Panc1 (cell line): ENCODE results near the gene CEMIP.

Experiments
- CTCF ChIP-seq: fragments of 450-650 bp; IDR thresholded peaks from 2 replicates; pipeline ENCODE4 v1.5.1; 2017; ENCODE audit warnings: mild to moderate bottlenecking
- POLR2AphosphoS5 ChIP-seq: IDR thresholded peaks from 2 replicates; pipeline ENCODE4 v1.6.1; 2012; ENCODE audit warnings: mild to moderate bottlenecking, low read depth, low read length, moderate library complexity
- SIN3A ChIP-seq: IDR thresholded peaks from 2 replicates; pipeline ENCODE4 v1.6.1; 2012; ENCODE audit warnings: low read depth, mild to moderate bottlenecking, low read length, moderate library complexity, borderline replicate concordance; ENCODE audit not compliant: insufficient read depth
- TCF7L2 ChIP-seq: IDR thresholded peaks from 2 replicates; pipeline ENCODE4 v1.6.1; 2011; ENCODE audit warnings: mild to moderate bottlenecking, low read depth, low read length, inconsistent platforms
- TF ChIP-seq, protein P1 (sequence below), 2 experiments: IDR thresholded peaks; 2 replicates each; pipeline ENCODE4 v1.6.1; 2011 to 2012; ENCODE audit warnings: low read depth in 2 of 2, control low read depth in 1 of 2, low read length in 1 of 2, mild to moderate bottlenecking in 1 of 2, moderate library complexity in 1 of 2; ENCODE audit not compliant: insufficient read depth in 1 of 2

DNA sequence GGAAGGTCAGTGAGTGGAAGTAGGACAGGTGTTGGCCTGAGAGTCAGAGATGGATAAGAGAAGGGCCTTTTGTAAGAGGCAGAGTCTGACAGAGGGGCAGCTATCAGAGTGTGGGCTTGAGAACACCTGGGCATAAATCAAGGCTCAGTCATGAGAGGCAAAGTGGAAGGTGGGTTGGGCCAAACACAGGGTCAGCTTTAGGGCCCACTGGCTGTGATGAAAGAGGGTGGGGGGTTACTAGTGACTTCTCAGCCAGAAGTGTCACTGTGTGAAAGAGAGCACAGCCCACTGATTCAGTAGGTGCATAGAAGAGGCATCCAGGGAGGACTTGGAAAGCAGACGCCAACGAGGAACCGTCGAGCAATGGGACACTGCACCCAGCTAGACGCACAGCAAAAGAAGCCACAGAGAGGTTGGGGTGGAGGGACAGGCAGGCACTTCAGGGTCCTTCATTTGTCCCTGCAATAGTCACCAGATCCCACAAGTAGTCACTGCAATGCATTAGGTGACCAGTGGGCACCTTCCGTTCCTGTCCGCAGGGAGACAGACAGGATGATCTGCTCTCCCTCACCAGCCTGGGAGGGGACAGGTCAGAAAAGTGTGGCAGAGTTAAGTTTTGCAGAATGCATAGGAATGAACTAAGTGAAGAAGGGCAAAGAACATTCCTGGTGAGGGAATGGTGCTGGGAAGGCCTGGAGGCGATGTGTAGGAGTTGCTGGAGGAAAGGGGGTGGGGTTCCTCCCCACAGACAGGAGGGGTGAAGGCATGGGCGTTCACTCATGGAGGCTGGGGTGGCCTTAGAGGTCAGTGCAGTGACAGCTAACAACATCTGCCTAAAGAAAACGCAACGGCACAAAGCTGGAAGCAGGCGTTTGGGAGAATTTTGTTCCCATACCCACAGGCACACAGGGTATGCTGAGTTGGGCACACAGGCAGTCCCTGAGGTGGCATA, 174.1 kb downstream of the CEMIP start:
- TF ChIP-seq CTCF (no peak), POLR2AphosphoS5 (no peak), TCF7L2 (no peak), SIN3A (no peak)
- TF ChIP-seq, protein P1, sequence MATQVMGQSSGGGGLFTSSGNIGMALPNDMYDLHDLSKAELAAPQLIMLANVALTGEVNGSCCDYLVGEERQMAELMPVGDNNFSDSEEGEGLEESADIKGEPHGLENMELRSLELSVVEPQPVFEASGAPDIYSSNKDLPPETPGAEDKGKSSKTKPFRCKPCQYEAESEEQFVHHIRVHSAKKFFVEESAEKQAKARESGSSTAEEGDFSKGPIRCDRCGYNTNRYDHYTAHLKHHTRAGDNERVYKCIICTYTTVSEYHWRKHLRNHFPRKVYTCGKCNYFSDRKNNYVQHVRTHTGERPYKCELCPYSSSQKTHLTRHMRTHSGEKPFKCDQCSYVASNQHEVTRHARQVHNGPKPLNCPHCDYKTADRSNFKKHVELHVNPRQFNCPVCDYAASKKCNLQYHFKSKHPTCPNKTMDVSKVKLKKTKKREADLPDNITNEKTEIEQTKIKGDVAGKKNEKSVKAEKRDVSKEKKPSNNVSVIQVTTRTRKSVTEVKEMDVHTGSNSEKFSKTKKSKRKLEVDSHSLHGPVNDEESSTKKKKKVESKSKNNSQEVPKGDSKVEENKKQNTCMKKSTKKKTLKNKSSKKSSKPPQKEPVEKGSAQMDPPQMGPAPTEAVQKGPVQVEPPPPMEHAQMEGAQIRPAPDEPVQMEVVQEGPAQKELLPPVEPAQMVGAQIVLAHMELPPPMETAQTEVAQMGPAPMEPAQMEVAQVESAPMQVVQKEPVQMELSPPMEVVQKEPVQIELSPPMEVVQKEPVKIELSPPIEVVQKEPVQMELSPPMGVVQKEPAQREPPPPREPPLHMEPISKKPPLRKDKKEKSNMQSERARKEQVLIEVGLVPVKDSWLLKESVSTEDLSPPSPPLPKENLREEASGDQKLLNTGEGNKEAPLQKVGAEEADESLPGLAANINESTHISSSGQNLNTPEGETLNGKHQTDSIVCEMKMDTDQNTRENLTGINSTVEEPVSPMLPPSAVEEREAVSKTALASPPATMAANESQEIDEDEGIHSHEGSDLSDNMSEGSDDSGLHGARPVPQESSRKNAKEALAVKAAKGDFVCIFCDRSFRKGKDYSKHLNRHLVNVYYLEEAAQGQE (IDR thresholded peaks at IDR 0.05; ENCODE audit: insufficient read depth in 1 of 2, low read depth in 2 of 2, low read length in 1 of 2), result no peak
